Lower leg skin (tissue), 4 donors: ENCODE data around the gene HOXB7. TPM values are rescaled to one million over a fixed set of nuclear protein-coding genes. Genes with fewer than 3 reads are reported as not detected.

ENCODE experiments used
- DNase-seq, 2 donors: peaks; one replicate each; pipeline ENCODE4 v3.0.0-alpha.2; 2019; ENCODE audit warnings: low spot score in 2 of 2
- H3K4me3 ChIP-seq: fragments of 200-600 bp; sonication (generic); 2 replicates; pipeline ENCODE4 v1.5.1; 2017; ENCODE audit warnings: mild to moderate bottlenecking, low read depth; ENCODE audit not compliant: poor library complexity, severe bottlenecking
- POLR2A ChIP-seq, 2 donors: fragments of 450-650 bp; IDR thresholded peaks; one replicate each; pipeline ENCODE4 v1.6.1; 2016 to 2017; ENCODE audit warnings: antibody characterized with exemption in 2 of 2, mild to moderate bottlenecking in 1 of 2, moderate library complexity in 1 of 2
- WGBS, 2 donors: methylation state at CpG; one replicate each; pipeline ENCODE4 v1.1.5; 2018; 5-methylcytosine and 5-hydroxymethylcytosine counted together
- intact Hi-C: fragments of 100-400 bp; cut with DNase I; formaldehyde crosslinking; loops from one replicate; pipeline ENCODE4 v1.15.0; 2023; ENCODE audit warnings: low total_unique reads
- total RNA-seq, 4 donors: library from RNA; depleted of rRNA; stranded (reverse); fragments of >200 nt; gene quantifications; one replicate each; pipeline ENCODE4 v1.1.0, GENCODE V29; 2016
- TF ChIP-seq, protein P1 (sequence below), 3 donors: fragments of 450-650 bp; IDR thresholded peaks; one replicate each; pipeline ENCODE4 v1.5.1; 2016; ENCODE audit warnings: antibody characterized with exemption in 3 of 3, mild to moderate bottlenecking in 3 of 3, moderate library complexity in 2 of 3

Gene HOXB7
- total RNA-seq, 4 donors from 2014 or later, result 1.3 to 11.5 (median 5.3) TPM

DNA sequence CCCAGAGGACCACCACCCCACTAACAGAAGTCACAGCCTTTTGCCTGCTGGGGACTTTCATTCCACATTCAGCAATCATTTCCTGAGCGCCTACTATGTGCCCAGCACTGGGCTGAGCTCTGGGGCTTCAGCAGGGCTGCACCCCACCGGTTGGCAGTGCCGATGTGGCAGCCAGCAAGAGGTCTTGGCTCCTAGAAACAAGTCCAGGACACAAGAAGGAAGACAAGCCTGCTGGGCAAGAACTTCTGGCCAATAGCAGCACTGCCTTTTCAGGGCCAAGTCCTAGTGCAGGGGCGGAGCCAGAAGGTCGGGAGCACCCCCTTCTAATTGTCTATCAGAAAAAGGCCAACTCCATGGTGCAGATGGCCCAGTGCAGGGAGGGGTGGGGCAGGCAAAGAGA lies 28.3 kb upstream of the HOXB7 start:
- TF ChIP-seq POLR2A (IDR thresholded peaks at IDR 0.05), result no peak
- TF ChIP-seq, protein P1, sequence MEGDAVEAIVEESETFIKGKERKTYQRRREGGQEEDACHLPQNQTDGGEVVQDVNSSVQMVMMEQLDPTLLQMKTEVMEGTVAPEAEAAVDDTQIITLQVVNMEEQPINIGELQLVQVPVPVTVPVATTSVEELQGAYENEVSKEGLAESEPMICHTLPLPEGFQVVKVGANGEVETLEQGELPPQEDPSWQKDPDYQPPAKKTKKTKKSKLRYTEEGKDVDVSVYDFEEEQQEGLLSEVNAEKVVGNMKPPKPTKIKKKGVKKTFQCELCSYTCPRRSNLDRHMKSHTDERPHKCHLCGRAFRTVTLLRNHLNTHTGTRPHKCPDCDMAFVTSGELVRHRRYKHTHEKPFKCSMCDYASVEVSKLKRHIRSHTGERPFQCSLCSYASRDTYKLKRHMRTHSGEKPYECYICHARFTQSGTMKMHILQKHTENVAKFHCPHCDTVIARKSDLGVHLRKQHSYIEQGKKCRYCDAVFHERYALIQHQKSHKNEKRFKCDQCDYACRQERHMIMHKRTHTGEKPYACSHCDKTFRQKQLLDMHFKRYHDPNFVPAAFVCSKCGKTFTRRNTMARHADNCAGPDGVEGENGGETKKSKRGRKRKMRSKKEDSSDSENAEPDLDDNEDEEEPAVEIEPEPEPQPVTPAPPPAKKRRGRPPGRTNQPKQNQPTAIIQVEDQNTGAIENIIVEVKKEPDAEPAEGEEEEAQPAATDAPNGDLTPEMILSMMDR (IDR thresholded peaks at IDR 0.05), result no peak
- no peak overlapping the region for H3K4me3 ChIP-seq
- no peak for DNase-seq
- WGBS, 2 donors, result 52 to 56% methylated on average over 5 of the region's 5 CpGs
- intact Hi-C loops, result no loop called here

DNA sequence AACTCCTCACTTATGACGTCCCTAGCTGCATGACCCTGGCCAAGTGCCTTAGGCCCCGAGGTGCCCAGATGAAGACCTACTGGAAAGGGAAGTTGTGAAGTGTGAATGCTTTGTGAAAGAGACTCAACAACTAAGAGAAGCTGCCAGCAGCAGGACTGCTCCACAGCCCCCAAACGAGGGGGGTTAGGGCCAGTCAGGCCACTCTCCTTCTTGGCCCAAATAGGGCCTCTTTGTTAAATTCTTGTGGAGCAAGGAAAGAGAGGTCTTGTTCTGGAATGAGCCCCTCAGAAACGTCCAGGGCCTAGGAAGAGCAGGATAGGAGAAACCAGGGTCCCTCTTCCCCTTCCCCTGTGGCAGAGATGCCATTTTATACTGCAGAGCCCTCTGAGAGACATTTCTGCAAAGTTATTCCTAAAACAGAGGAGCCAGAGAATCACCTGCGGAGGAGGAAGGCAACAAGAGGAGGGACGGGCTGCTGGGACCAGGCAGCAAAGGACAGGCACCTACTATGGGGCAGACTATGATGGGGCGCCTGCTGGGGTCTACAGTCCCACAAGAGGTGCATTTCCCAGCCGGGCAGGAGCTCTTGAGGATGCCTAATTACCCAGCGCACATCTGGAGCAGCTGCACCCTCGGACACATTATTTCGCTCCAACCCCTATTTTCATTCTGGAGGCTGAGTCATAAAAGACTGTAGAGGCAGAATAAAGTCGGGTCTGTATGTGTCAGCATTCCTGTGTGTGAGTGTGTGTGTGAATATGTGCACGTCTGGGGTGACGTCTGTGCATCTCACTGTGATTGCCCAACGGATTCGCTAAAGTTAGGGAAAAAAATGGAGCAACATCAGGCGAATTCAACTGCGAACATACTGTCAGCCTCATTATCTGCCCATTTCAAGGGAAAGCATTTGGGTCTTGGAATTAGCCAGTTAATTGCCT lies 26.8 kb upstream of the HOXB7 start:
- intact Hi-C loops, result no loop called here
- TF ChIP-seq, protein P1 (IDR thresholded peaks at IDR 0.05), result no peak
- TF ChIP-seq POLR2A (IDR thresholded peaks at IDR 0.05), result no peak
- no peak for DNase-seq
- 41 to 51% methylated on average over 18 of the region's 18 CpGs for WGBS, 2 donors
- no peak overlapping the region for H3K4me3 ChIP-seq

DNA sequence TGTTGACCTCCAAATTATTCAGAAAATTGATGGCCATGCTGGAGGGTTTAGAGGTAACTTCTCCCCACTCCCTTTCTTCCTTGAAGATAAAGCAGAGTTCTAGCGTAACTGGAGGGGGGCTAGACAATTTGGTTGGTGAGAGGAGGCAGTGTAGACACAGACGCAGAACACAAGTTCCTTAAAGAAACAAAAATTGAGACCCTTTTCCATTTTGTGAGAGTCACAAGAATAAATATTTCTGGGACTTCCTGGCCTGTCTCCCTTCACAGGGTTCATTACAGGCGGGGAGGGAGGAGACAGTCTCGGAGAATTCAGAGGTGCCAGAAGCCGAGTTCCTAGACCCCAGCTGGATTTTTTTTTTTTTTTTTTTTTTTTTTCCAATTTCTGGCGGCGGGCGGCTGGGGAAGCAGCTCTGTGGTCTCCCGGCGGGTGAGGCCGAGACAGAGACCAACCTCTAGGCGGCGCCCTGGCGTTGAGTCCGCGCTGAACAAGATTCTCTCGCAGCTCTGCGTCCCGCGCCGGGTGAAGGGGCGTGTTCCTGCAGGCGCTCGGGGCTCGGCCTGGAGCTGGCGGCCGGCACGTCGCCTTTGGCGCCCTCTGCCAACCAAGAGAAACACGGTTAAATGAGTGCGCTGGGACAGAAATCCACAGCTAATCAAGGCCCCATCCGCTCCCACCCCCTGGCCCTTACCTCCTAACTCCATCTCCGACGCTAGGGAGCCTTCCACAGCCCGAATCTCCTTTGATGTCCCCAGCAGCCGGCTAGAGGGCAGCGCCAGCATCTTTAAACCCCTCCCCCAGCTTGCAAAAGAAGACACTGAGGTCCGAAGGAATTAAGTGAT lies 25.6 kb upstream of the HOXB7 start:
- WGBS, 2 donors, result 5 to 6% methylated on average over 38 of the region's 39 CpGs
- H3K4me3 ChIP-seq, result no peak overlapping the region
- TF ChIP-seq, protein P1 (IDR thresholded peaks at IDR 0.05), result no peak
- TF ChIP-seq POLR2A (IDR thresholded peaks at IDR 0.05), result no peak
- intact Hi-C loops, result no loop called here
- DNase-seq, result peak in 1 of 2 donors; percentile 92

DNA sequence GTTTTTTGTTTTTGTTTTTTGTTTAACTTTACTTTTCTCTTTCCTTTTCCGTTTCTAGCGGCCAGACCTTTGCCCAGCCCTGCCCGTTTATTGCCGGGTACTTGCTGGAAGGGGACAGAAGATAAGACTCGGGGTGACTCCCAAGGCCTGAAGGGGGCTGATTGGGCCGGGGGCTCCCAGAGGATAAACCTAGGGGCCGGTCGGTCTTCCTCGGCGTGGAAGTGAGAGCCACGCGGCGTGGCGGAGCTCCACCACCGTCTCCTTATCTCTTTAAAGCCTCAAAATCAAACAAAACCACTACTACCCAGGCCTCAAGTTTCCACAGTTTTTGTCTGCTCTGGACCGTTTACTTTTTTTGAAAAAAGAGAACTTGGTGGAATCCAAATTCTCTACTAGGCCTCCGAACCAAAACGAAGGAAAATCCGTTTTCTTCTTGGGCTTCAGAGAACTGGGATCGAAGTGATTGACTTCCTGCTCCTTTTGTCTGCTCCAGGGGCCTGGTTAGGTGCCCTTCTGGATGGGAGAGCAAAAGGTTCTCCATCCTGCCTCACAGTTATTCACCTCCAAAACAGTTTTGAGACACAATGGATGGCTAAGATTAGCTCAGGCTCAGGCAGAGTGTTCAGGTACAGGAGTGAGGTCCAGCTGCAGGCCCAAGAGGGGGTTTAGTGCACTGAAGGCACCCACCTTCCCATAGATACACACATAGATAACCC lies 23.8 kb upstream of the HOXB7 start:
- no peak for DNase-seq
- H3K4me3 ChIP-seq, result no peak overlapping the region
- no peak for TF ChIP-seq POLR2A (IDR thresholded peaks at IDR 0.05)
- TF ChIP-seq, protein P1 (IDR thresholded peaks at IDR 0.05), result no peak
- intact Hi-C loops, result no loop called here
- 56 to 62% methylated on average over 20 of the region's 20 CpGs for WGBS, 2 donors

DNA sequence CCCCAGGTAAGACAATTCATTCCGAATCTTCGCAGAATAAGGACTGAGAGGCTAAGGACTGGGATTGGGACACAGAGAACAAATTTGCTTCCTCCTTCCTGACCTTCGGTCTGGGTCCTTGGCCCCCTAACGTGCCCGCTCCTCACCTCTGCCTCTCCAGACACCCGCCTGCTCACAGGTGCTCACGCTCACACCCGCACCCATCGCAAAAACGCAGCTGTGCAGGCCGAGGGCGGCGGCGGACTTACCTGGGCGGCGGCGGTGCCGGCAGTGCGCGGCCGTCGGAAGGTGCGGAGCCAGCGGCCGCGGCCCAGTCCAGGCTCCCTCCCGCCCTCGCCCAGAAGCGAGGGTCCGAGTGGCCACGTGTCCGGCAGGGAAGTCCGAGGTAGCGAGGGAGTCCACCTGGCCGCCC lies 22.5 kb upstream of the HOXB7 start:
- DNase-seq, result no peak
- intact Hi-C loops, result no loop called here
- no peak for TF ChIP-seq POLR2A (IDR thresholded peaks at IDR 0.05)
- no peak overlapping the region for H3K4me3 ChIP-seq
- 27 to 34% methylated on average over 34 to 35 of the region's 35 CpGs for WGBS, 2 donors
